GM19438 (cell line): ENCODE data around the gene KRTAP10-3.
"Not testable (repeated sequence)": the region's sequence is repeated elsewhere in the genome, so short reads cannot be mapped to it uniquely, and the experiment has no call there.

Experiments
- ATAC-seq: cut with Tn5 transposase; IDR thresholded peaks from one replicate; pipeline ENCODE4 v1.9.1; 2021; ENCODE audit warnings: low read depth; ENCODE audit not compliant: unreplicated experiment

The KRTAP10-3 gene

GRCh38 chr21:44550807-44551206 lies 7.8 kb downstream of the KRTAP10-3 start:
- ATAC-seq = no peak

- ATAC-seq = not testable (repeated sequence)
Observed at GRCh38 chr21:44550285-44550684, 8.3 kb downstream of the KRTAP10-3 start.

- ATAC-seq = no peak
Observed at GRCh38 chr21:44549525-44550211, 8.9 kb downstream of the KRTAP10-3 start.

- ATAC-seq = no peak
Observed at GRCh38 chr21:44548922-44549321, 9.7 kb downstream of the KRTAP10-3 start.

- ATAC-seq = no peak
Observed at GRCh38 chr21:44548381-44548780, 10.2 kb downstream of the KRTAP10-3 start.

GRCh38 chr21:44547656-44548331 lies 10.8 kb downstream of the KRTAP10-3 start:
- ATAC-seq = no peak

- no peak for ATAC-seq
Observed at GRCh38 chr21:44544566-44544965, 14.0 kb downstream of the KRTAP10-3 start.

GRCh38 chr21:44542716-44543115 lies 15.9 kb downstream of the KRTAP10-3 start:
- no peak for ATAC-seq

GRCh38 chr21:44540741-44541288 lies 17.8 kb downstream of the KRTAP10-3 start:
- ATAC-seq = no peak

- ATAC-seq = no peak
Observed at GRCh38 chr21:44539991-44540666, 18.5 kb downstream of the KRTAP10-3 start, which contains the start of gene KRTAP10-1. KRTAP10-1 (minus strand) TSS chr21:44540195; CDS start chr21:44540150, 45 bp downstream.

- no peak for ATAC-seq
Observed at GRCh38 chr21:44539046-44539445, 19.5 kb downstream of the KRTAP10-3 start.

GRCh38 chr21:44537930-44538911 lies 20.4 kb downstream of the KRTAP10-3 start:
- no peak for ATAC-seq

GRCh38 chr21:44535963-44536362 lies 22.6 kb downstream of the KRTAP10-3 start:
- ATAC-seq = no peak

GRCh38 chr21:44534688-44535087 lies 23.9 kb downstream of the KRTAP10-3 start:
- ATAC-seq = no peak

GRCh38 chr21:44533891-44534627 lies 24.5 kb downstream of the KRTAP10-3 start:
- ATAC-seq = no peak

GRCh38 chr21:44533121-44533890 lies 25.3 kb downstream of the KRTAP10-3 start:
- ATAC-seq = no peak

GRCh38 chr21:44532712-44533111 lies 25.9 kb downstream of the KRTAP10-3 start:
- no peak for ATAC-seq
